HG03135 (cell line): ENCODE results near the gene MDM2.
A peak's percentile ranks its signal among the peaks of the same experiment; 100 is the strongest.
"Not testable (repeated sequence)": the region's sequence is repeated elsewhere in the genome, so short reads cannot be mapped to it uniquely, and the experiment has no call there.

ENCODE experiments used
- ATAC-seq: cut with Tn5 transposase; IDR thresholded peaks from one replicate; pipeline ENCODE4 v1.9.1; 2021; ENCODE audit warnings: mild to moderate bottlenecking, moderate library complexity; ENCODE audit not compliant: unreplicated experiment

The MDM2 gene

GRCh38 chr12:68804657-68805591, 3.1 kb upstream of the MDM2 start:
- ATAC-seq: no peak

GRCh38 chr12:68805592-68806120, 2.3 kb upstream of the MDM2 start:
- no peak for ATAC-seq

- ATAC-seq: no peak
Measured at GRCh38 chr12:68806488-68807237, 1.3 kb upstream of the MDM2 start.

- not testable (repeated sequence) for ATAC-seq
Measured at GRCh38 chr12:68807274-68807575, 752 bp upstream of the MDM2 start.

GRCh38 chr12:68808388-68809189, 612 bp downstream of the MDM2 start:
- ATAC-seq: peak; percentile 59

- ATAC-seq: no peak
Measured at GRCh38 chr12:68809190-68810026, 1.4 kb downstream of the MDM2 start.

GRCh38 chr12:68810027-68810389, 2.0 kb downstream of the MDM2 start:
- not testable (repeated sequence) for ATAC-seq

GRCh38 chr12:68811573-68811972, 3.6 kb downstream of the MDM2 start:
- ATAC-seq: not testable (repeated sequence)

GRCh38 chr12:68812553-68813241, 4.7 kb downstream of the MDM2 start:
- no peak for ATAC-seq

GRCh38 chr12:68813242-68813593, 5.2 kb downstream of the MDM2 start:
- no peak for ATAC-seq

GRCh38 chr12:68814490-68815231, 6.7 kb downstream of the MDM2 start:
- ATAC-seq: no peak

- ATAC-seq: no peak
Measured at GRCh38 chr12:68815232-68815927, 7.4 kb downstream of the MDM2 start.

- ATAC-seq: no peak
Measured at GRCh38 chr12:68815928-68816800, 8.2 kb downstream of the MDM2 start.

GRCh38 chr12:68819481-68819880, 11.5 kb downstream of the MDM2 start:
- not testable (repeated sequence) for ATAC-seq

- no peak for ATAC-seq
Measured at GRCh38 chr12:68821357-68822188, 13.6 kb downstream of the MDM2 start.

GRCh38 chr12:68823696-68824095, 15.7 kb downstream of the MDM2 start:
- ATAC-seq: no peak

GRCh38 chr12:68824131-68824530, 16.2 kb downstream of the MDM2 start:
- ATAC-seq: no peak
